Activated naive CD8-positive, alpha-beta T cell treated with anti-CD3 and anti-CD28 coated beads for 36 hours (primary cell): ENCODE data around the gene GARNL3. TPM values are rescaled to one million over a fixed set of nuclear protein-coding genes. Genes with fewer than 3 reads are reported as not detected.

ENCODE experiments used
- DNase-seq: peaks from one replicate; pipeline ENCODE4 v3.0.0; 2021
- H3K27ac Mint-ChIP-seq: one replicate; pipeline ENCODE4 v1.8.0; 2022; ENCODE audit warnings: mild to moderate bottlenecking, moderate library complexity, mixed read lengths
- H3K27me3 Mint-ChIP-seq: one replicate; pipeline ENCODE4 v1.8.0; 2022; ENCODE audit warnings: mild to moderate bottlenecking, mixed read lengths
- H3K36me3 Mint-ChIP-seq: one replicate; pipeline ENCODE4 v1.8.0; 2021; ENCODE audit warnings: mild to moderate bottlenecking, mixed read lengths
- H3K4me1 Mint-ChIP-seq: one replicate; pipeline ENCODE4 v1.8.0; 2021; ENCODE audit warnings: mixed read lengths
- H3K4me3 Mint-ChIP-seq: one replicate; pipeline ENCODE4 v1.8.0; 2022; ENCODE audit warnings: mild to moderate bottlenecking, moderate library complexity, mixed read lengths
- H3K9me3 Mint-ChIP-seq: one replicate; pipeline ENCODE4 v1.8.0; 2022; ENCODE audit warnings: mixed read lengths
- total RNA-seq, 2 experiments: library from RNA; stranded (reverse); gene quantifications; one replicate each; pipeline ENCODE4 v1.2.3, GENCODE V29; 2021

Gene GARNL3
- total RNA-seq, 2 experiments from 2014 or later, result 2.0 TPM

GRCh38 chr9:127386249-127386648 is 121.7 kb downstream of the GARNL3 start:
- peaks cover 32% of the 10 kb centered on the region for H3K4me1 Mint-ChIP-seq
- peaks cover 86% of the 10 kb centered on the region for H3K27me3 Mint-ChIP-seq
- no peaks in the 10 kb centered on the region for H3K9me3 Mint-ChIP-seq
- no peak overlapping the region for H3K27ac Mint-ChIP-seq
- no peak overlapping the region for H3K4me3 Mint-ChIP-seq
- no peak for DNase-seq
- no peaks in the 10 kb centered on the region for H3K36me3 Mint-ChIP-seq

- H3K9me3 Mint-ChIP-seq, result no peaks in the 10 kb centered on the region
- no peak overlapping the region for H3K27ac Mint-ChIP-seq
- H3K4me3 Mint-ChIP-seq, result no peak overlapping the region
- DNase-seq, result no peak
- H3K27me3 Mint-ChIP-seq, result peaks cover 86% of the 10 kb centered on the region
- peaks cover 32% of the 10 kb centered on the region for H3K4me1 Mint-ChIP-seq
- no peaks in the 10 kb centered on the region for H3K36me3 Mint-ChIP-seq
Observed at GRCh38 chr9:127386981-127387380, 122.4 kb downstream of the GARNL3 start.

- H3K4me3 Mint-ChIP-seq, result no peak overlapping the region
Observed at GRCh38 chr9:127388037-127388855, 123.7 kb downstream of the GARNL3 start.

GRCh38 chr9:127388856-127389238 is 124.3 kb downstream of the GARNL3 start:
- H3K27me3 Mint-ChIP-seq, result peaks cover 87% of the 10 kb centered on the region
- H3K27ac Mint-ChIP-seq, result peak overlapping the region; percentile 77
- no peak for DNase-seq
- H3K4me3 Mint-ChIP-seq, result no peak overlapping the region
- H3K36me3 Mint-ChIP-seq, result no peaks in the 10 kb centered on the region
- peaks cover 36% of the 10 kb centered on the region for H3K4me1 Mint-ChIP-seq
- no peaks in the 10 kb centered on the region for H3K9me3 Mint-ChIP-seq

More at GRCh38 chr9:127388037-127388855, 123.7 kb downstream of the GARNL3 start:
- DNase-seq, result peak; percentile 88
- no peaks in the 10 kb centered on the region for H3K9me3 Mint-ChIP-seq
- peak overlapping the region; percentile 77 for H3K27ac Mint-ChIP-seq
- no peaks in the 10 kb centered on the region for H3K36me3 Mint-ChIP-seq
- H3K27me3 Mint-ChIP-seq, result peaks cover 86% of the 10 kb centered on the region
- peaks cover 36% of the 10 kb centered on the region for H3K4me1 Mint-ChIP-seq

- no peak overlapping the region for H3K4me3 Mint-ChIP-seq
- no peak for DNase-seq
- H3K9me3 Mint-ChIP-seq, result no peaks in the 10 kb centered on the region
- no peaks in the 10 kb centered on the region for H3K36me3 Mint-ChIP-seq
- peaks cover 87% of the 10 kb centered on the region for H3K27me3 Mint-ChIP-seq
- peak overlapping the region; percentile 77 for H3K27ac Mint-ChIP-seq
- H3K4me1 Mint-ChIP-seq, result peaks cover 36% of the 10 kb centered on the region
Observed at GRCh38 chr9:127389381-127390247, 125.0 kb downstream of the GARNL3 start.

- no peaks in the 10 kb centered on the region for H3K9me3 Mint-ChIP-seq
- no peak overlapping the region for H3K4me3 Mint-ChIP-seq
- H3K27ac Mint-ChIP-seq, result no peak overlapping the region
- no peaks in the 10 kb centered on the region for H3K36me3 Mint-ChIP-seq
- H3K27me3 Mint-ChIP-seq, result peaks cover 87% of the 10 kb centered on the region
- DNase-seq, result no peak
- H3K4me1 Mint-ChIP-seq, result peaks cover 36% of the 10 kb centered on the region
Observed at GRCh38 chr9:127390248-127390545, 125.6 kb downstream of the GARNL3 start.

GRCh38 chr9:127390563-127390962 is 126.0 kb downstream of the GARNL3 start:
- no peaks in the 10 kb centered on the region for H3K36me3 Mint-ChIP-seq
- H3K4me1 Mint-ChIP-seq, result peaks cover 36% of the 10 kb centered on the region
- H3K4me3 Mint-ChIP-seq, result no peak overlapping the region
- H3K9me3 Mint-ChIP-seq, result no peaks in the 10 kb centered on the region
- H3K27me3 Mint-ChIP-seq, result peaks cover 87% of the 10 kb centered on the region
- H3K27ac Mint-ChIP-seq, result no peak overlapping the region
- DNase-seq, result no peak

GRCh38 chr9:127392166-127392565 is 127.6 kb downstream of the GARNL3 start:
- Mint-ChIP-seq H3K4me1 (peaks cover 36% of the 10 kb centered on the region), H3K4me3 (no peak overlapping the region), H3K27me3 (peaks cover 86% of the 10 kb centered on the region), H3K27ac (no peak overlapping the region), H3K36me3 (no peaks in the 10 kb centered on the region), H3K9me3 (no peaks in the 10 kb centered on the region)
- DNase-seq, result no peak

GRCh38 chr9:127392976-127393375 is 128.4 kb downstream of the GARNL3 start:
- Mint-ChIP-seq H3K9me3 (no peaks in the 10 kb centered on the region), H3K4me3 (no peak overlapping the region), H3K36me3 (no peaks in the 10 kb centered on the region), H3K27ac (no peak overlapping the region), H3K27me3 (peaks cover 85% of the 10 kb centered on the region), H3K4me1 (peaks cover 32% of the 10 kb centered on the region)
- DNase-seq, result no peak

GRCh38 chr9:127393645-127394044 is 129.1 kb downstream of the GARNL3 start:
- H3K27me3 Mint-ChIP-seq, result peaks cover 88% of the 10 kb centered on the region
- no peak overlapping the region for H3K27ac Mint-ChIP-seq
- H3K36me3 Mint-ChIP-seq, result no peaks in the 10 kb centered on the region
- no peaks in the 10 kb centered on the region for H3K9me3 Mint-ChIP-seq
- no peak overlapping the region for H3K4me3 Mint-ChIP-seq
- H3K4me1 Mint-ChIP-seq, result peaks cover 28% of the 10 kb centered on the region
- DNase-seq, result no peak

- peaks cover 90% of the 10 kb centered on the region for H3K27me3 Mint-ChIP-seq
- no peak overlapping the region for H3K4me3 Mint-ChIP-seq
- no peaks in the 10 kb centered on the region for H3K9me3 Mint-ChIP-seq
- DNase-seq, result no peak
- no peaks in the 10 kb centered on the region for H3K36me3 Mint-ChIP-seq
- H3K27ac Mint-ChIP-seq, result no peak overlapping the region
- peaks cover 12% of the 10 kb centered on the region for H3K4me1 Mint-ChIP-seq
Observed at GRCh38 chr9:127395497-127396252, 131.1 kb downstream of the GARNL3 start.

GRCh38 chr9:127396253-127396807 is 131.8 kb downstream of the GARNL3 start:
- Mint-ChIP-seq H3K27ac (no peak overlapping the region), H3K9me3 (no peaks in the 10 kb centered on the region), H3K27me3 (peaks cover 89% of the 10 kb centered on the region), H3K36me3 (no peaks in the 10 kb centered on the region), H3K4me1 (peaks cover 11% of the 10 kb centered on the region), H3K4me3 (no peak overlapping the region)
- no peak for DNase-seq

- Mint-ChIP-seq H3K4me3 (peak within 1 kb of the TSS; percentile 51), H3K9me3 (no peaks in the 10 kb centered on the region), H3K4me1 (peaks cover 11% of the 10 kb centered on the region), H3K27me3 (peaks cover 89% of the 10 kb centered on the region), H3K36me3 (no peaks in the 10 kb centered on the region), H3K27ac (no peak within 1 kb of the TSS)
- DNase-seq, result peak; percentile 87
Observed at GRCh38 chr9:127396808-127397645, 132.5 kb downstream of the GARNL3 start, which contains the start of gene SLC2A8. TSS of gene SLC2A8 (plus strand) at chr9:127397169. CDS start at chr9:127397231, 62 bp downstream.
